HCT116 (cell line): ENCODE results near the gene HSP90AB1. TPM values are rescaled to one million over a fixed set of nuclear protein-coding genes. Genes with fewer than 3 reads are reported as not detected.

Experiments
- ATAC-seq: fragments of 200-7000 bp; cut with Tn5 transposase; 2 replicates; pipeline ENCODE4 v1.9.1; 2020; ENCODE audit warnings: mild to moderate bottlenecking, moderate library complexity
- BruUV-seq: library from RNA; stranded (reverse); fragments of 400-500 nt; replicated peaks from 2 replicates; lab custom pipeline; 2021; lab: Mats Ljungman, UMichigan
- CTCF ChIA-PET: fragments of 300-600 bp; sonication (Branson Sonifier 250); formaldehyde crosslinking; loops from one replicate; lab custom pipeline; 2021; ENCODE audit warnings: antibody characterized with exemption; lab: Charles Lee
- POLR2A ChIA-PET: fragments of 300-600, 350-600 bp; sonication (Branson Sonifier 250); formaldehyde crosslinking; loops from one replicate; lab custom pipeline; 2021; ENCODE audit warnings: antibody characterized with exemption; lab: Charles Lee
- RAD21 ChIA-PET, 2 experiments: fragments of 300-600 bp; sonication (Branson Sonifier 250); formaldehyde crosslinking; loops; one replicate each; lab custom pipeline; 2023; ENCODE audit warnings: low total read pairs in 2 of 2; ENCODE audit not compliant: uncharacterized antibody in 2 of 2, unreplicated experiment in 2 of 2, low non-redundant PET in 1 of 2; lab: Charles Lee
- DNase-seq: peaks from one replicate; pipeline ENCODE4 v3.0.0-alpha.2; 2010; ENCODE audit warnings: low read depth, low spot score
- H2AFZ ChIP-seq: fragments of 200-600 bp; shearing (Covaris generic), sonication (generic); 2 replicates; pipeline ENCODE4 v1.6.1; 2017; ENCODE audit warnings: low read depth, mixed run types, mixed read lengths, antibody characterized with exemption, low read length; ENCODE audit not compliant: poor library complexity, severe bottlenecking
- H3K27ac ChIP-seq: 2 replicates; pipeline ENCODE4 v1.5.1; 2012; ENCODE audit warnings: low read depth, low read length
- H3K27me3 ChIP-seq: fragments of 200-600 bp; sonication (generic); 2 replicates; pipeline ENCODE4 v1.6.1; 2016; ENCODE audit warnings: mixed run types, low read length, mixed read lengths; ENCODE audit not compliant: insufficient read depth
- H3K36me3 ChIP-seq, 2 experiments: fragments of 200-500 bp in 1 of 2; fragments of 200-600 bp in 1 of 2; sonication (Bioruptor generic) in 1 of 2; sonication (generic) in 1 of 2; 2 replicates each; pipeline versions ENCODE4 v1.5.1 to v1.6.1; 2014 to 2016; ENCODE audit warnings: low read length in 2 of 2, inconsistent platforms in 1 of 2, mixed read lengths in 1 of 2, mixed run types in 1 of 2; ENCODE audit not compliant: insufficient read depth in 2 of 2, control insufficient read depth in 1 of 2
- H3K4me1 ChIP-seq, 2 experiments: fragments of 200-600 bp in 1 of 2; sonication (generic) in 1 of 2; 2 replicates each; pipeline versions ENCODE4 v1.5.1 to v1.6.1; 2012 to 2017; ENCODE audit warnings: low read length in 2 of 2, inconsistent platforms in 1 of 2, mild to moderate bottlenecking in 1 of 2, mixed read lengths in 1 of 2, mixed run types in 1 of 2, moderate library complexity in 1 of 2; ENCODE audit not compliant: insufficient read depth in 2 of 2, control insufficient read depth in 1 of 2
- H3K4me2 ChIP-seq: fragments of 200-600 bp; sonication (generic); 2 replicates; pipeline ENCODE4 v1.6.1; 2017; ENCODE audit warnings: mixed run types, low read length, mixed read lengths
- H3K4me3 ChIP-seq, 2 experiments: fragments of 200-600 bp in 1 of 2; sonication (generic) in 1 of 2; replicated peaks in 1 of 2; 2 replicates each; pipeline ENCODE4 v1.5.1; 2011 to 2016; ENCODE audit warnings: low read length in 2 of 2, control low read depth in 1 of 2, low read depth in 1 of 2, mild to moderate bottlenecking in 1 of 2, mixed read lengths in 1 of 2, mixed run types in 1 of 2
- H3K79me2 ChIP-seq: fragments of 200-600 bp; sonication (generic); 2 replicates; pipeline ENCODE4 v1.6.1; 2017; ENCODE audit warnings: mild to moderate bottlenecking, mixed run types, low read length, moderate library complexity, mixed read lengths; ENCODE audit not compliant: insufficient read depth
- H3K9ac ChIP-seq: fragments of 200-600 bp; sonication (generic); 2 replicates; pipeline ENCODE4 v1.6.1; 2016; ENCODE audit warnings: low read length, mixed read lengths
- H3K9me2 ChIP-seq: fragments of 200-600 bp; sonication (generic), shearing (Covaris generic); 2 replicates; pipeline ENCODE4 v1.6.1; 2017; ENCODE audit warnings: mixed run types, mild to moderate bottlenecking, moderate library complexity; ENCODE audit not compliant: insufficient read depth
- H3K9me3 ChIP-seq, 2 experiments: fragments of 200-500 bp in 1 of 2; fragments of 200-600 bp in 1 of 2; sonication (Bioruptor generic) in 1 of 2; sonication (generic) in 1 of 2; 2 replicates each; pipeline ENCODE4 v1.6.1; 2014 to 2017; ENCODE audit warnings: low read length in 2 of 2, mixed read lengths in 2 of 2, inconsistent platforms in 1 of 2, low read depth in 1 of 2, mild to moderate bottlenecking in 1 of 2, mixed run types in 1 of 2, moderate library complexity in 1 of 2; ENCODE audit not compliant: control insufficient read depth in 1 of 2, insufficient read depth in 1 of 2
- H4K20me1 ChIP-seq: fragments of 200-600 bp; sonication (generic), shearing (Covaris generic); 2 replicates; pipeline ENCODE4 v1.6.1; 2017; ENCODE audit warnings: mixed run types, mild to moderate bottlenecking, moderate library complexity; ENCODE audit not compliant: insufficient read depth
- ATF3 ChIP-seq: IDR thresholded peaks from 2 replicates; pipeline ENCODE4 v1.6.1; 2012
- CBX3 ChIP-seq: IDR thresholded peaks from 2 replicates; pipeline ENCODE4 v1.6.1; 2012; ENCODE audit warnings: low read depth
- CTCF ChIP-seq, 3 experiments: fragments of 200-600 bp in 1 of 3; sonication (generic) in 1 of 3; IDR thresholded peaks in 2 of 3; conservative IDR thresholded peaks in 1 of 3; 2 replicates each; pipeline ENCODE4 v1.5.1; 2012 to 2017; ENCODE audit warnings: low read depth in 2 of 3, low read length in 2 of 3, antibody characterized with exemption in 1 of 3, borderline replicate concordance in 1 of 3, control low read depth in 1 of 3, mild to moderate bottlenecking in 1 of 3, mixed read lengths in 1 of 3, mixed run types in 1 of 3, moderate library complexity in 1 of 3; ENCODE audit not compliant: insufficient read depth in 1 of 3
- RAD21 ChIP-seq: IDR thresholded peaks from 2 replicates; pipeline ENCODE4 v1.6.1; 2012; ENCODE audit warnings: low read depth, mild to moderate bottlenecking
- intact Hi-C: fragments of 100-400 bp; cut with micrococcal nuclease; formaldehyde crosslinking; loops from 2 replicates; pipeline ENCODE4 v1.10.0; 2022
- total RNA-seq: library from RNA; stranded (reverse); gene quantifications from one replicate; pipeline ENCODE4 v1.2.1, GENCODE V29; 2021; ENCODE audit not compliant: unreplicated experiment

Gene HSP90AB1
- total RNA-seq, 1 experiment from 2014 or later = 2,554 TPM

GRCh38 chr6:44234101-44235025 lies 12.5 kb upstream of the HSP90AB1 start:
- peak; percentile 53 for ATAC-seq
- H3K36me3 ChIP-seq = peaks cover 17 to 48% of the 10 kb centered on the region in 2 experiments; a peak in 3 of 4 replicates

More at GRCh38 chr6:44234101-44235025, 12.5 kb upstream of the HSP90AB1 start:
- Histone ChIP-seq H3K9me2 (no peaks in the 10 kb centered on the region), H2AFZ (no peak overlapping the region), H3K27ac (peak overlapping the region; percentile 41), H3K4me1 (peaks cover 29 to 42% of the 10 kb centered on the region in 2 experiments), H3K4me2 (peak overlapping the region; percentile 35; the same call in 1 of the 2 replicates), H4K20me1 (no peaks in the 10 kb centered on the region), H3K79me2 (no peaks in the 10 kb centered on the region), H3K27me3 (no peaks in the 10 kb centered on the region), H3K9me3 (no peaks in the 10 kb centered on the region), H3K4me3 (no peak overlapping the region), H3K9ac (no peak overlapping the region)
- RAD21 ChIA-PET = no interaction called here
- peak; percentile 68 to 82 (median 77) for TF ChIP-seq CTCF (IDR thresholded peaks at IDR 0.05 in 2 of 3, conservative IDR thresholded peaks at IDR 0.05 in 1 of 3; ENCODE audit: borderline replicate concordance in 1 of 3, insufficient read depth in 1 of 3, low read depth in 2 of 3, low read length in 2 of 3)
- no peak for TF ChIP-seq CBX3
- no peak for TF ChIP-seq ATF3
- TF ChIP-seq RAD21 = peak; percentile 76
- CTCF ChIA-PET = interaction anchor here (0.9 to 2.6 kb wide), 8 partner anchors 8 to 137 kb away, joined by 3 to 22 read pairs (median 7); partner anchors contain the start of genes HSP90AB1 and SLC29A1
- intact Hi-C loops = loop anchor here (1.0 kb wide), 2 partner anchors 62 to 138 kb away; no protein-coding TSS in a partner anchor
- no TSS peak for BruUV-seq
- DNase-seq = no peak
- POLR2A ChIA-PET = interaction anchor here (1.4 to 2.5 kb wide), 2 partner anchors 11 to 12 kb away, joined by 7 to 20 read pairs; partner anchors contain the start of genes HSP90AB1 and SLC29A1
